GM21528 (cell line): ENCODE measurements around the gene HES4.
"Not testable (repeated sequence)": the region's sequence is repeated elsewhere in the genome, so short reads cannot be mapped to it uniquely, and the experiment has no call there.

Experiments
- ATAC-seq: cut with Tn5 transposase; IDR thresholded peaks from one replicate; pipeline ENCODE4 v1.9.1; 2021; ENCODE audit warnings: mild to moderate bottlenecking, moderate library complexity; ENCODE audit not compliant: unreplicated experiment, low FRiP score

The HES4 gene

DNA sequence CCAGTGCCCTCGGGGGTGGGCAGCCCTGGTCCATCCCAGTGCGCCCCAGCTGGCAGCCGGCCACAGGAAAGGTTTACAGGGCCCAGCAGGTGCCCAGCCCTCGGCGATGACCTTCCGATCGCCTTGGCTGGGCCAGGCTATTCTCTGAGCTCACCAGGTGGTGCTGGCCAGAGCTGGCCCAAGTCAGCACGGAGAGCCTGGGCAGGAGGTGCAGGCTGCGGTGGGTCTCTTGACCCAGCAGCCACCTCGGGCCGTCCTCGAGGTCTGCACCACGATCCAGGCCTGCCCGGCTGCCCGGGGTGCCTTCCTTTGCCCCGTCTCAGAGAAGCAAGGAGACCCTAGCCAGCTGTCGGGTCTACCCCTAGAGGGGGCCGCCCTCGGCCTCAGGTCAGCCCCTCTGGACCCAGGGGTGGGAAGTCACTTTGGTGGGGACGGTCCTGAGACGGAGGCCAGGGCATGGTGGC lies 18.4 kb downstream of the HES4 start:
- no peak for ATAC-seq

DNA sequence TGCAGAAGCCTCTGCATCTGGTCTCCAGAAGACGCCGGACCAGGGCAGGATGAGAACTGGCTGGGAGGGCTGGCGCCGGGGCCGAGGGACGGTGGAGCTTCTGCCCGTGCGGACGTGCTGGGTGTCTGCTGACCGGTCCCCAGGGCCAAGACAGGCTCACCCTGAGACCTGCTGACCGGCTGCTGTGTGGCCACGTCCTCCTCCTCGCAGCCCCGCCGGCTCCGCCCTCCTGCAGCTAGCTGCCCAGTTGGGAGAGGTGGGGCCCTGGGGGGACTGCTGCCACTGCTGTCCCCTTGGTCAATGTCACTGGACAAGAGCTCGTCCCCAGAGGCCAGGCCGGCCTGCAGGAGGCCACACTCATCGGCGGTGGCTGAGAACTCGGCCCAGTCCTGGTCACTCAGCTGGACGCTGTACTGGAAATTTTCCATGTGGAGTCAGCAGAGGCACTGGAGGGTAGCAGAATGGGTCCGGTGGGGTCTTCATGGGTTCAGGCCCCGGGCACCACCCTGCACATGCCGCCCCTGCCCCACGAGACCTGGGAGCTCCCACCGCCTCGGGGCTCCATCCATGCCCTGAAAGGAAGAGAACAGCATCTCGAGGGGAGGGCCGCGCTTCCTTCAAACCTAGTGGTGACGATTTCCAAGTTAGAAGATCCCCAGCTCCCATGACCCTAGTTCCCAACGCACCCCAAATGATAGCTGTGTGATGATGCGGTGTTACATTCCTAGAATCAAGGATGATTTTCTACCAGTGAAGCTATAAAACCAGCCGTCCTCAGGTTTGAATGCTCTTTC lies 19.1 kb downstream of the HES4 start:
- no peak for ATAC-seq

DNA sequence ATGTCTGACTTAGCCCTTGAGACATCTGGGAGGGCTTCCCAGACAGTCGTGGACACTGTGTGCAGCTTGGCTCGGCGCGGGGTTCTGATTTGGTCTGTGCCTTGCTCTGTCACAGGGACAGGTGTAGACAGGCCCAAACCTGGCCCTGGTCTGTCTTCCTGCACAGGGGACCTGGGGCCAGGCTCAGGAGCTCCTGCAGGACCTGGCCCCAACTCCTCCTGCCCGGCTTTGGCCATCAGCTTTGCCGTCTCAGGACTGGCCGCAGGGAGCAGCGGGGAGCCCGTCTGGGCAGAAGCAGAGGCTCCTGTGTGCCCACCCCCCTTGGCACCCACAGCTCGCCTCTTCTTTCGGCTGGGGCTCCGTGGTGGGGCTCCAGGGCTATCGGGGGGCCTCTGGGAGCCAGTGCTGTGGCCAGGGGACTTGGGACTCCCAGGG lies 19.7 kb downstream of the HES4 start:
- no peak for ATAC-seq

DNA sequence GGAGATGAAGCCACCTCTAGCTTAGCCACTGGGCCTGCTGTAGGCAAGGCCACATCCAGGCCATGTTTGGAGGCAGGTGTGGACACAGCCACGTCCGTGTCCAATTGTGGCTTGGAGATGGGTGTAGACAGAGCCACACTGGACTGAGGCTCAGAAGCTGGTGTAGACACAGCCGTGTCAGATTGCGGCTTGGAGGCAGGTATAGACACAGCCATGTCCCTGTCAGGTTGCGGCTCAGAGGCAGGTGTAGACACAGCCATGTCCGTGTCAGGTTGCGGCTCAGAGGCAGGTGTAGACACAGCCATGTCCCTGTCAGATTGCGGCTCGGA lies 20.2 kb downstream of the HES4 start:
- ATAC-seq: no peak

DNA sequence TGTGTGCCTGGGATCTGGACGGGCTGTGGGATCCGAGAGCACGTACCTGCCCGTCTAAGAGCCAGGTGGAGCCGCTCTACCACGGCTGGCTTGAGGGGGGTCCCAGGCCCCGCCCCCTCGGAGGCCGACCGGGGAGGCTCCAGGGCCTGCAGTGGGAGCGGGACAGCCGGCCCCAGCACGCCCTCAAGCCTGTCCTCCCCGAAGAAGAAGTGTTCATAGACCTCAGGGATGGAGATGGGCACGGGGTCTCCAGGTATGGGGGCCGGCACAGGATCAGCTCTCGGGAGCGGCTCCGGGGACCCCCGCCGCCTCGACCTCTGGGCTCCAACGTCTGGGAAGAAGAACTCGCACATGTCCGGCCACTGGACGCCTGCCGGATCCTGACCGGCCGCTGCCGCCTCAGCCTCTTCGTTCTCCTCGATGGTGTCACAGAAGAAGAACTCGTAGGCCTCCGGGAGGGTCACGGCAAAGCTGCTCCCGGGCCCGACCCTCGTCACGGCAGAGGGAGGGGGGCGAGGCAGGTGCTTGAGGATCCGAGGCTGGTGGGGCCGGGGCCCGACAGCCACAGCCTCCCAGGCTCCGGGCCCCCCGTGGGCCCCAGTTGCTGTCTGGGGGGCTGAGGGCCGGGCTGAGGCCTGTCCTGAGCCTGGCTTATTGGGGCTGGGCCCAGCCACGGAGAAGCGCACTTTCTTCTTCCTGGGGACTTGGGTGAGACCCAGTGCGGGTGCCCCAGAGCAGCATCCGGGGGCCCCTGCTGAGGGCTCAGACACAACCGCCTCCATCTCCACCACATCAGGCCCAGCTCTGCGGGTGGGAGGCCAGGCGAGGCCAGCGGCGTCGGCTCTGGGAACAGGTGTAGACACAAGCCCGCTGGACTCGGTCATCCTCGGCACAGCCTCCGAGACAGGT lies 20.8 kb downstream of the HES4 start:
- ATAC-seq: no peak

DNA sequence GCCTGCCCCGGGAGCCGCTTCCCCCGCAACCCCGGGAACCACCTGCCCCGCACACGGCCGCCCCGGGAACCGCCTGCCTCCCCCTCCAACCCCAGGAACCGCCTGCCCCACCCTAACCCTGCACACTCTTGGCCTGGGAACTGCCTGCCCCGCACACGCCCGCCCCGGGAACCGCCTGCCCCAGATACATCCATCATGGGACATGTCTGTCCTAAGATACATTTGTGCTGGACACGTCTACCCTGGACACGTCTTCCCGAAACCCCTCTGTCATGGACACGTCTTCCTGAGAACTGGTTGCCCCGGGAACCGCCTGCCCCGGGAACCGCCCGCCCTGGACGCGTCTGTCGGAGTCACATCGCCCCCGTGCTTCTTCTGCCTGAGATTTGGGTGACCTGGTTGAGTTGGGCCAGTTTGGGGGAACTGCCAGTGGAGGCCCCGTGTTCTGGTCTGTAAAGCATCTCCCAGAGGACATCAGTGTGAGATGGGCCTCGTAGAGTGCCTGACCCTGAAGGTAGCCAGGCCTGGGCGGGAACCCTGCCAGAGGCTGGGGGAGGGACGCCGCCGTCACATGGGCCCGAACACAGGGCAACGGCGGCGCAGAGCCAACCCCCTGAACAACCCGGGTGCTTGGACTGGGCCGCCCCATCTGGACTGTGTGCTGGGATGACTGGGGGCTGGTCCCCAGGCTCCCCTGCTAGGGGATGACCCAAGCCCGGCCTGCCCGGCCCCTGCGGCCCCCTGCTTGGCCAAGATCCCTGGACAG lies 21.6 kb downstream of the HES4 start:
- ATAC-seq: no peak

DNA sequence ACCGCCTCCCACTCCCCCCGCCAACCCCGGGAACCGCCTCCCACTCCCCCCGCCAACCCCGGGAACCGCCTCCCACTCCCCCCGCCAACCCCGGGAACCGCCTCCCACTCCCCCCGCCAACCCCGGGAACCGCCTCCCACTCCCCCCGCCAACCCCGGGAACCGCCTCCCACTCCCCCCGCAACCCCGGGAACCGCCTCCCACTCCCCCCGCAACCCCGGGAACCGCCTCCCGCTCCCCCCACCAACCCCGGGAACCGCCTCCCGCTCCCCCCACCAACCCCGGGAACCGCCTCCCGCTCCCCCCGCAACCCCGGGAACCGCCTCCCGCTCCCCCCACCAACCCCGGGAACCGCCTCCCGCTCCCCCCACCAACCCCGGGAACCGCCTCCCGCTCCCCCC lies 23.1 kb downstream of the HES4 start:
- ATAC-seq: not testable (repeated sequence)

DNA sequence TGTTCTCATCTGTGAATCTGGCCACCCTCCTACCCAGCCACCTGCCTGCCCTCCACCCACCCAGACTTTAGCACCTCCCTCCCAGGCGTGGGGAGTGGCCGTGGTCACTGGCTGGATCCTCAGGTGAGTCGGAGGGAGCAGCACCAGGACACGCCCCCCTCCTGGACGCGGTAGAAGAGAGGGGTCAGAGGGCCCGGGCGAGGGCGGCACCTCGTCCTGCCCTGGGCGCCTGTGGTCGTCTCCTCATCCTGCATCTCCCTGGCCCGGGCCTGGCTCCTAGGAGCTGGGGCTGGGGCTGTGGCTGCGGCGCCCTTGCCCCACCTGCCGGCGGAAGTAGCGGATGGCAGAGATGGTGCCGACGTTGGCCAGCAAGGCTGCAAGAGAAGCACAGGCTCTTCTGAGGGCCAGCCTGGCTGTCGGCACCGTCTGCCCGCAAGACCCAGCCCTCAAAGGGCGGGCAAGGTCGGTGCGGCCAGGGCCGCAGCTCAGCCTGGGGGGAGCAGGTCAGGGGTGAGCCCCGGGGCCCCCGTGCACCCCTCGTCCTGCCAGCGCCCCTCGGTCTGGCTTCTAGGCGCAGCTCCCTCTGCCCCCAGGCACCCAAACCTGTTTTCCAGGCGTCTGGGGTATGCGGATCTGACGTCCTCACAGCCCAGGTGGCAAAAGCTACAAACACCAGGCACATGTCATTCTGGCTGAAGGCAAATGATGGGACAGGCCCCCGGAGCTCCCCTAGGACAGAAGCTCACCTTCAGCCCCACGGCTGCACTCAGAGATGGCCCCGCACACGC lies 23.8 kb downstream of the HES4 start:
- no peak for ATAC-seq

DNA sequence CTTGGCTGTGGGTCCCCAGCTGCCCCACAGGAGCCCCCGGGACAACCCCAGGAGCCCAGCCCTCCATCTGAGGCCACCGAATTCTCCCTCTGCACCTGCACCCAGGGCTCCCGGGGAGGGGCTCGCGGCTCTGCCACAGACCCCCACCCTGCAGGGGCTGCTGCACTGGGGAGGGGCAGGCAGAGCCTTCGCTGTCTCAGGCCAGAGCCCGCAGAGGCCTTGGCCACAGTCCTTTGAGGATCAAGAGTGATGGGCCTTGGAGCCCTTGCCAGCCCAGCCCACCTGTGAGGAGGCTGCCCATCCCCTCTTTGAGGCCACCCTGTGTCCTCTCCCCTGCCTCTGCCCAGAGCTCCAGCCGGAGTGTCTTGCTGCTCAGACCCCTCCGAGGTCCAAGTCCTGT lies 24.5 kb downstream of the HES4 start:
- ATAC-seq: no peak

DNA sequence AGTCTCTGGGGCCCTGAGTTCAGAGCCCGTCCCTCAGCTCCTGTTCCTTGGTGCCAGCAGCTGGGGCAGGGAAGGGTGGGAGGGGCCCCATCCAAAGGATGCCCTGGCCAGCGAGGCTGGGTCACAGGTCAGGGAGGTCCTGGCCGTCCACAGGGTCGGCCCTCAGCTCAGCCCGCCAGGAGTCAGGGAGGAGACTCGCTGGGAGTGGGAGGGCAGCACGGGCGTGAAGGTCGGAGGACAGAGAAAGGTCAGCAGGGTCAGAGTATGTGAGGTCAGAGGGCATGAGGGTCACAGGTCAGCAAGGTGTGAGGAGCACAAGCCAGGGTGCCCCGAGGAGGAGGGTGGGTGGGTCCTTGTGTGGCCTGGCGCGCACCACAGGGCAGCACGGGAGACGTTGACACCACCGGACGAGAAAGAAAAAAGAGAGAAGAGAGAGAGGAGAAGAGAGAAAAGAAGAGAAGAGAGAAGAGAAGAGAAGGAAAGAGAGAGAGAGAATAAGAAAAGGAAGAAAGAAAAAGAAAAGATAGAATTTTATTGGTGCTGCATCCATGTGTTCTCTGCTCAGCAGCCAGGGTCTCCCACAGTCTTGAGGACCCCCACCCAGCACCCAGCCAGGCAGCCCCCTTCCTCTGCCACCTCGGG lies 25.1 kb downstream of the HES4 start:
- ATAC-seq: no peak

DNA sequence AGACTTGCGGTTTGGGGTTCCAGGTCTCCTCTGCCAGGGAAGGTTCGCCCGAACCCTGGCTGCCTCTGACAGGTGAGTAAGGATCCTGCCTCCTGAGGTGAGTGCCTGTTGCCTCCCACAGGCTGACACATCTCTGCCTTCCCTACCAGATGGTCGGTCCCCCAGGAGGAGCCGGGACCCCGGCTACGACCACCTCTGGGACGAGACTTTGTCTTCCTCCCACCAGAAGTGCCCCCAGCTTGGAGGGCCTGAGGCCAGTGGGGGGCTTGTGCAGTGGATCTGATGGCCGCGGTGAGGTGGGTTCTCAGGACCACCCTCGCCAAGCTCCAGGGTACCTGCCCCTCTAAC lies 25.6 kb downstream of the HES4 start:
- no peak for ATAC-seq

DNA sequence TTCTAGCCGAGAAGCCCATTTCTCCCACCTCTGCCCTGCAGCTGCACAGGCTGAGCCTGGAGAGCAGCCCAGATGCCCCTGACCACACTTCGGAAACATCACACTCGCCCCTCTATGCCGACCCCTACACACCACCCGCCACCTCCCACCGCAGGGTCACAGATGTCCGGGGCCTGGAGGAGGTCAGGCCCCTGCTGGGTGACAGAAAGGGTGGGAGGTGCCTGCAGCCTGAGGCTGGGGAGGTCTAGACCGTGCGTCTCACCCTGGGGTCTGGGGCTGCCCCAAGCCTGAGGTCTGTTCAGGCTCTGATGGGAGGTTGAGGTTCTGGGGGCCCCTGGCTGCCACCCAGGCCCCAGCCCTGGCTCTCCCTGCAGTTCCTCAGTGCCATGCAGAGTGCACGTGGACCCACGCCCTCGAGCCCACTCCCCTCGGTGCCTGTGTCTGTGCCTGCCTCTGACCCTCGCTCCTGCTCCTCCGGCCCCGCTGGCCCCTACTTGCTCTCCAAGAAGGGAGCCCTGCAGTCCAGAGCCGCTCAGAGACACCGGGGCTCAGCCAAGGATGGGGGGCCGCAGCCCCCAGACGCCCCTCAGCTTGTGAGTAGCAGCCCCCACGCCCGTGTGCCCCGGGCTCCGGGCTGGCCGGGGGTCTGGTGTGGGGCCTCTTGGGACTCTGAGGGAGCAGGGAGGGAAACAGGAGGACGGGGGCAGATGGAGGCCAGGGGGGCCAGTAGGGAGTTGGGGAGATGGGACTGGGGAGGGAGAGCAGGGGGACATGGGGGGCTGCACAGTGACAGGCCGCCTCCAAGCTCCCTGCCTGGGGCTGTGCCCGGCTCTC lies 26.2 kb downstream of the HES4 start:
- ATAC-seq: no peak

DNA sequence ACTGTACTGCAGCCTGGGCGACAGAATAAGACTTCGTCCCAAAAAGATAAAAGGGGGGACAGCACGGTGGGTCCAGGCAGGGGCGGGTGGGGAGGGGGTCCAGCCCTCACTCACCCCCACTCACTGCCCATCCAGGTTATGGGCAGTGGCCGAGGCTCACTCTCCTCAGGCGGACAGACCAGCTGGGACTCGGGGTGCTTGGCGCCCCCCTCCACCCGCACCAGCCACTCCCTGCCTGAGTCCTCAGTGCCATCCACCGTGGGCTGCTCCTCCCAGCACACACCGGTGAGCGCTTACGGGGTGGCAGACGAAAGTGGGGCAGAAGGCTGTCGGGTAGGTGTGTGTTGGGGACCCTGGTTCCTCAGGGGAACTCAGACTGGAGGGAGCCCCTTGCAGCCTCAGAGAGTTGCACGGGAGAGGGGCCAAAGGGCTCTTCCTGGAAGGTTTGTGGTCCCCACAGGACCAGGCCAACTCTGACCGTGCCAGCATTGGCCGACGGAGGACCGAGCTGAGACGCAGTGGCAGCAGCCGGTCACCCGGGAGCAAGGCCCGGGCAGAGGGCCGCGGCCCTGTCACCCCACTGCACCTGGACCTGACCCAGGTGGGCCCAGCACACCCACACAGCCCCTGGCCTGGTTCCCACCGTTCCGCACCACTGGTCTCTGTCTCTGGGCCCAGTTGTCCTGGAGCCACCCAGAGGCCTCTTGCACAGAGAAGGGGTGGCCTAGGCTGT lies 27.0 kb downstream of the HES4 start:
- no peak for ATAC-seq

DNA sequence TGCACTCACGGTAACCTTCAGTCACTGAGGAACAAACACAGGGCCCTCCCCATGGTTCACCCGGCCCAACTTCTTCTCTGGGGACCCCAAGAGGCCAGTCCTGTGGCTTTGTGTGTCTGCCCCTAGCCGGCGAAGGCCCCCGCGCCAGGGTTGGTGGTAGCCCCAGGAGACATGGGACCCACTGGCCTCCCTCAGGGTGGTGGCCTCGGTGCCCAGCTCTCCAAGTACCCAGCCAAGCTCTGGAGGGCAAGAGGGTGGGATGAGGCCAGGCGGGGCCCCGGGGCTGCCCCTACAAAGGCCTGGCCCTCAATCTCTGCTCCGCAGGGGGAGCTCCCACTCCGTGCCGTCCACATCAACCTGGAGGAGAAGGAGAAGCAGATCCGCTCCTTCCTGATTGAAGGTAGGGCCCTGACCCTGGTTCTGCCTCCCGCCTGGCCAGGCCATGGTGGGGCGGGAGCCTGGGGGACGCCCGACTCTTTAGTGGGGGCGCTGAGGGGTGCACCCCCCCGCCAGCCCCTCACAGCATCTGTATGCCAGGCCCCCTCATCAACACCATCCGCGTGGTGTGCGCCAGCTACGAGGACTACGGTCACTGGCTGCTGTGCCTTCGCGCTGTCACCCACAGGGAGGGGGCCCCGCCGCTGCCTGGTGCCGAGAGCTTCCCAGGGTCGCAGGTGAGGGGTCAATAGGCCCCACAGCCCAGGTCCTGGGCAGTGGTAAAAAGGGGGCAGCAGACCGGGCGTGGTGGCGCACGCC lies 28.0 kb downstream of the HES4 start:
- ATAC-seq: no peak

DNA sequence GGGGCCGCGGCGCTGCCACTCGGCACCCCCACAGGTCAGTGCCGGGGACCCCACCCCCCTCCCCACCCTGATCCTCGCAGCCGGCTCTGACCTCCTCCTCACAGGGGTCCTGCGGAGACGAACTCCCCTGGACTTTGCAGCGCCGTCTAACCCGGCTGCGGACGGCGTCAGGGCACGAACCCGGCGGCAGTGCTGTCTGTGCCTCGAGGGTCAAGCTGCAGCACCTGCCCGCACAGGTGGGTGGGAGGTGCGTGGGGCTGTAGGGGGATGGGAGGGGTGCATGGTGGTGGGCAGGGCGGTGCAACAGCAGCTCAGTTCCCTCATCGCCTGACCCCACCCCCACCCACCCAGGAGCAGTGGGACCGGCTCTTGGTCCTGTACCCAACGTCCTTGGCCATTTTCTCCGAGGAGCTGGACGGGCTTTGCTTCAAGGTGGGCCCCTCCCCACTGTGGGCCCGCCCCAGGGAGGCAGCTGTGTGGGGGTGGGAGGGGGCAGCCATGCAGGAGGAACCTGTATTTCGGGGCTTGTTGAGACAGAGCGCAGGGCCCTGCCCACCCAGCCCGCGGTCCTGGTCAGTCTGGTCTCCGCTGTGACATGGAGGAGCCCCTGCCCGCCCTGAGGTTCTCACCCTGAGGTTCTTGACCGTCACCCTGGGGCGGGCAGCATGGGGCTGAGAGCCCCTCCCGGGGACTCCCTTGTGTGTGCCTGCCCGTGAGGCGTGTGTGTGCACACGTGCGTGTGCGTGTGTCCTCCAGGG lies 28.7 kb downstream of the HES4 start:
- no peak for ATAC-seq

DNA sequence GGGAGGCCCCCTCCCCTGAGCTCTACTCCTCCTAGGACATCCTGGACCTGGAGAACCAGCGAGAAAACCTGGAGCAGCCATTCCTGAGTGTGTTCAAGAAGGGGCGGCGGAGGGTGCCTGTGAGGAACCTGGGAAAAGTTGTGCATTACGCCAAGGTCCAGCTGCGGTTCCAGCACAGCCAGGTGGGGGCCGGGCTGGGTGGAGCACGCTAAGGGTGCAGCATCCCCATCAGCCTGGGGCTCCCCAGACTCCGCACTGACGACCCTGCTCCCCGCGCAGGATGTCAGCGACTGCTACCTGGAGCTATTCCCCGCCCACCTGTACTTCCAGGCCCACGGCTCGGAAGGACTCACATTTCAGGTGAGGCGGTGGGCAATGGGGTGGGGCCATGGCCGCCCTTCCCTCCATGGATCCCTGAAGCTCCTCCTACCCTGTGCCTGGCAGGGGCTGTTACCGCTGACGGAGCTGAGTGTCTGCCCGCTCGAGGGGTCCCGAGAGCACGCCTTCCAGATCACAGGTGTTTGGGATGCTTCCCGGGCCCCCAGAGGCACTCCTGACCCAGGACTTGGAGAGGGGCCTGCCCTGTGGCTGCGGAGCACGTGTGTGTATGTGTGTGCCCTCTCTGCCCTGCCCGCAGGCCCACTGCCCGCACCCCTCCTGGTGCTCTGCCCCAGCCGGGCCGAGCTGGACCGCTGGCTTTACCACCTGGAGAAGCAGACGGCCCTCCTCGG lies 29.5 kb downstream of the HES4 start:
- ATAC-seq: no peak
